HG02970 (cell line): ENCODE results near the gene MGST2.
"Not testable (repeated sequence)": the region's sequence is repeated elsewhere in the genome, so short reads cannot be mapped to it uniquely, and the experiment has no call there.

Experiments used
- ATAC-seq: cut with Tn5 transposase; IDR thresholded peaks from one replicate; pipeline ENCODE4 v1.9.1; 2021; ENCODE audit warnings: mild to moderate bottlenecking, moderate library complexity, moderate number of reproducible peaks; ENCODE audit not compliant: unreplicated experiment, low FRiP score

The MGST2 gene

DNA sequence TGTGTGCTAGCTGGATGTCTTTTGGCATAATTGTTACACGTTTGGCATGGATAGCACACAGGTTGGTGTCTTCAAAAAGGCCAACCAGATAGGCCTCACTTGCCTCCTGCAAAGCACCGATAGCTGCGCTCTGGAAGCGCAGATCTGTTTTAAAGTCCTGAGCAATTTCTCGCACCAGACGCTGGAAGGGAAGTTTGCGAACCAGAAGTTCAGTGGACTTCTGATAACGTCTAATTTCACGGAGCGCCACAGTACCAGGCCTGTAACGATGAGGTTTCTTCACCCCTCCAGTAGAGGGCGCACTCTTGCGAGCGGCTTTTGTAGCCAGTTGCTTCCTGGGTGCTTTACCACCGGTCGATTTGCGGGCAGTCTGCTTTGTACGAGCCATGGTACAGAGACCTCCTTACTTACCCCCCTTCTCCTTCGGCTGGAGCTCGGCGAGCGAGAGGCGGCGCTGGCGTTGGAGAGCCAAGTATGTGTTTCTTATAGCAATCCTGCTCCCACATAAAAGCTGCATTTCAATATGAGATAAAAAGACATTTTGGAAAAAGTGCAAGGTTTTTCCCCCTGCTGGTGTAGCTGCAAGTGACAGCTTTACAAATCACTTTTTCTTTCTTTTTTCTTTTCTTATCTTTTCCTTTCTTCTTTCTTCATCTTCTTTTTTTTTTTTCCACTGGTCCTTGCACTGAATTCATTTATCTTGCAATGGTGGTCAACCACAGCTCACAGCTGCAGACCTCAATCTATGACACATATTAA lies 32.7 kb downstream of the MGST2 start:
- not testable (repeated sequence) for ATAC-seq

DNA sequence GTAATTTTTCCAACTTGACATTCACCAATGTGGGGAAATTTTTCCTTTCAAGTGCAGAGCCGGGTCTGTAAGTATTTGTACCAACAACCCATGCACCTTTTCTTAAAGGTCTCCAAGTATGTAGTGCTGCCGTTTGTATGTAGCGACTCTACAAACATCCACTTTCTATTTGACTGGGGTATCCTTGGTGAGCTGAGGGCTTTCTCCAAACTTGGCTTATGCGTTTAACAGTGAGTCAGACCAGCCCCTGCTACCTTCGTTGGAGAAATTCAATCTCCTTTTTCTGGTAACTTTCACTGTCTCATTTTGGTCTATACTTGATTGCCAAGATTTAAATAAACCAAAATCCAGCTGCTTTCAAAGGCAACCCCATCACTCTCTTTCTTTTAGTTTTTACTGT lies 34.9 kb downstream of the MGST2 start:
- no peak for ATAC-seq

DNA sequence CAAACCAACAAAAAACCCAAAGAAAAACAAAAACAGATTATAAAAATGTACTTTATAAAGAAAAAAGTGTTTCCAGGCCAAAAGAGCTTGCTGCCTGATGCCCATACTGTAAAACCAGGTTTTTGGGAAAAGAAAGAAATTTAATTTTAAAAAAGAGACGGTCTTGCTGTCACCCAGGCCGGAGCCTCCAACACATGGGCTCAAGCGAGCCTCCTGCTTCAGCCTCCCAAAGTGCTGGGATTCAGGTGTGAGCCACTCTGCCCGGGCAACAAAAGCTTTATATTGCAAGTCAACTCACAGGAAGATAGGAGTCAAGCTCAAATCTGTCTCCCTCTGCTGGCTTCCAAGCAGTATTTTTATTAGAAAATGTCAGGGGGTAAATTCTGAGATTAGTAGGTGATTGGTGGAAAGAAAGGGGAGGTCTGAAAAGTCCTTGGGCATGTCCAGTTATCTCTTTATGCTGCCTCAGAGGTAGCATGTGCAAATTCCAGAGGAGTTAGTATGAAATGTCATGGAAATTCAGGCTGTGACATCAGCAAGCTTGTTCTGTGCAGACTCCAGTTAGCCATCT lies 39.4 kb downstream of the MGST2 start:
- no peak for ATAC-seq

DNA sequence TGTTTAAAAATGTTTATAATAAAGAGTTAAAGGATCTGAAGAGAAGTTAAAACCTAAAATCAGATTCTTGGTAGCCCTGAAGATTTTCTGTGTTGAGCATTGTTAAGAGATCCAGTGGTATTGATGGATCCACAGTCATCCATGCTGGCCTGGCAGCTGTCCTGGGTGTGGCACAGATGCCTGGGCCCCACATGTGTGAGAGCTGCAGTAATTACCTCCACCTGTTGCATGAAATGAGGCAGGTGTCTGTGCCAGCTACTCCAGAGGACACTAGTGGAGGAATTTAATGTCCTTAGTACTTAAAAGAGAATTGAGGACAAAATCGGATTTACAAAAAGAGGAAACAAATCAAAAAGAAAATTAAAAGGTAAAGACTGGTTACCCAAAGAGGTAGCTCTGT lies 44.0 kb downstream of the MGST2 start:
- ATAC-seq = no peak

DNA sequence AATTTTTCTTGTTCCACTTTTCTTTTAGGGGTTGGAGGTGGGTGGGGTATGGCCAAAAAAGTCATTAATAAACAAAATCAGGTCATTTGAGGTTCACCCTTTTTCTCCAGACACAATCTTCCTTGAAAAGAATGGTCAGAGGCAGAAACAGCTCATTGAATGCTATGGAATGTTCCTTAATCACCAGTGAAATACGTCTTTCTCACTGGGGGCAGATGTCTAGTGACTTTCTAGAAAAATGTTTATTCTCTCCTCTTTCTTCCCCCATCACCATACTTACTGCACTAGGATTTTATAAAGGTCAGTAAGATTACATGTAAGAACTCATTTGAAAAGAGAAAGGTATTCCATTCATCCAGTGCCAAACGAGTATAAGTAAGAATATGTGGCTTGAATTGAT lies 44.5 kb downstream of the MGST2 start:
- no peak for ATAC-seq

DNA sequence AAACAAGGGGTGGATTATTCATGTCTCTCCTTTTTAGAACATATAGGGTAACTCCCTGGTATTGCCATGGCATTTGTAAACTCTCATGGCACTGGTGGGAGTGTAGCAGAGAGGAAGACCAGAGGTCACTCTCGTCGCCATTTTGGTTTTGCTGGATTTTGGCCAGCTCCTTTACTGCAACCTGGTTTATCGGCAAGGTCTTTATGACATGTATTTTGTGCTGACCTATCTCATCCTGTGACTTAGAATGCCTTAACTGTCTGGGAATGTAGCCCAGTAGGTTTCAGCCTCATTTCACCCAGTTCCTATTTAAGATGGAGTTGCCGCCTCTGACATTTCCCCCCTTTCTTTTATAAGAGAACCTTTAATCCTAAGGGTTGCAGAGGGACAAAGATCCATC lies 45.8 kb downstream of the MGST2 start:
- ATAC-seq = no peak

DNA sequence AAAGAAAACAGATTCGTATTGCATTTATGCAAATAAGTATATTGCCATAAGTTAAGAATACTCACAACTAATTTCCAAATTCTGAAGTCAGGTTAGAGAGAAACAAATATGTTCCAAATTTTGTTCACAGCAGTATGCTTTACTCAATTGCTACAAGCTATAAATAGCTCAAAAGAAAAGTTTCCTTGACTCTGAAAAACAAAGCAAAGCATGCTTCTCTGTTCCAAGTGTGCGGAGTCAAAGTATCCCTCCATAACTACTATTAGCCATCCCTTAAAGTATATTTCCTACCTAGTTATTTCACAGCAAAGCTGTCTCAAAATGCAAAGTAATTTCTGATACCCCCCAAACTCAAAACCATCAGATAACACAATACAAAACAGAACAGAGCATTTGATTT lies 47.3 kb downstream of the MGST2 start:
- no peak for ATAC-seq

DNA sequence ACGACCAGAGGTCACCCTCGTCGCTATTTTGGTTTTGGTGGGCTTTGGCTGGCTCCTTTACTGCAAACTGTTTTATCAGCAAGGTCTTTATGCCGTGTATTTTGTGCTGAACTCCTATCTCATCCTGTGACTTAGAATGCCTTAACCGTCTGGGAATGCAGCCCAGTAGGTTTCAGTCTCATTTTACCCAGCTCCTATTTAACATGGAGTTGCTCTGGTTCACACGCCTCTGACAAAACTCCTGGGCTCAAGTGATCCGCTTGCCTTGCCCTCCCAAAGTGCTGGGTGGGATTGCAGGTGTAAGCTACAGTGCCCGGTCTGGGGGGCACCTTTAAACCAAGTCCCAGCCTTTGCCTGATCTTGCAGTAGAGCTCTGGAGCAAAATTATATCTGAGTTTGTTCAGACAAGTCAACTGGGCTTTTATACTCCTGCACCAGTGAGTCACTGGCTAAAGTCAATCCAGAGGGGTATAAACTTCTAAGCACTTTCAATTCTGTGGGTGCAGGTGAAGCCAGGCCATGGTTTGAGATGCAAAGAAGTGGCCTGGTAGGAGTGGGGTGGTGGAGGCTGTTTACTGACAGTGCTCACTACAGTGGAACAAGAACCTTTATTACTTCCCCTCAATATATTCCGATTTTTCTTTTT lies 50.2 kb downstream of the MGST2 start:
- no peak for ATAC-seq

DNA sequence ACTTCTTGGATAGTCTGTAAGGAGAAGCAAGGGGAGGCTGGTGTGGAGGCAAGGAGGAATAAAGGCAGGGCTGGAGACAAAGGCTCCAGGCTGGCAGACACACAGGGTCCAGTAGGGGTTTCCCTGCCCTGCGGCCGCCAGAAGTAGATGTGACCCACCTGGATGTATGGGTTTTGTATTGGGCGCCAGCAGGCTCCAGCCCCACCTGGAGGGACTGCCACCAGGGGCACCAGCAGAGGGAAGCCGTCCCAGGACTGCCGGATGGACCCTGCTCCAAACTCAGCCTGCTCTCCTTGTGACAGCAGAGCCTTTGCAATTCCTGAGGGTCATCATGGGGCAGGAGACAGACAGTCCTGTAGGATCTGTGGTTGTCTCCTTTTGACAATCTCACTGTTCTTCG lies 52.7 kb downstream of the MGST2 start:
- ATAC-seq = no peak

DNA sequence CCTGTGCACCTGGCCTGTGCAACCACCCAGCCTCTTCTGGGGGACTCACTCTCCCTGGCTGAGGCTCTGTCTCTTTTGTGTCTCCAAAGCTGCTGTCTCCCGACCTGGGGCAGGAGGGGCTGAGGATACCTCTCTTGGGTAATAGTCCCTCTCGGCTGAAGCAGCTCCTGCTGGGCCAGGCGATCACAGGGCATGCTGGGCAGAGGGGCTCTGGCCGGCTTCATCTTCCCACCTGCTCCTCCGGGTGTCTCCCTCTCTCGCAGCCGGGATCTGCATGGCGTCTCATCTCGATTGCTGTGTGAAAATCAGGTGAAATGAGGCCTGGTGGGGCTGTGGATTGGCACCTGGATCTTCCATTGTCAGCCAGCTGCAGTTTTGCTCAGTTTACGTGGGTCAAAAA lies 53.2 kb downstream of the MGST2 start:
- no peak for ATAC-seq

DNA sequence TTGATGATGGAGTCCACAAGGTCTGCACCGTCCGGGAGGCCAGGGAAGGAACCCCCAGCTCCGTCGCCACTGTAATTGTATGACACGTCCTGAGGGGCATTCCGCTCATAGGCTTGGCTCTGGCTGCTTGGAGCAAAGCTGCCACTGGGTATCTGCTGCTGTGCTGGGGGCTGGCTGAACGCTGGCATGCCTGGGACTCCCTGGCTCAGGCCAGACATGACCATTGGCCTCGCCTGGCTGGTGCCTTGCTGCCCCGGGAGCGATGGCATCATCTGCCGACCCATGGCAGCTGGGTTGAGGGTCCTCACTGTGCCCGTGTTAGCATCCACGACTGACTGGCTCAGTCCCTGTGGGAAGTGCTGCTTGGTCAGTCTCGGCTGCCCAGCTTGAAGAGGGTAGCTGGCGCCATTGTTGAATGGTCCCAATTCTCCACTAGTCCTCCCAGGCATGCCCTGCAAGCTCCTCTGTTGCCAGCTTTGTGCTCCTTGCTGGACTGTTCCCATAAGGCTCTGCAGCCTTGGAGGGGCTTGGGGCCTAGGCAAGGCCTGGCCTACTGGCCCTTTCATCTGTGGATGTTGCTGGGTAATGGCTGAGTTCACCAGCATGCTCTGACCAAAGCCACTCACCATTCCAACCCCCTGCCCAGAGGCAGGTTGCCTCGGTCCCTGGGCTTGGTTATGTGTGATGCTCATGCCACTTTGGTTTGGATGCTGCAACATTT lies 53.9 kb downstream of the MGST2 start:
- no peak for ATAC-seq

DNA sequence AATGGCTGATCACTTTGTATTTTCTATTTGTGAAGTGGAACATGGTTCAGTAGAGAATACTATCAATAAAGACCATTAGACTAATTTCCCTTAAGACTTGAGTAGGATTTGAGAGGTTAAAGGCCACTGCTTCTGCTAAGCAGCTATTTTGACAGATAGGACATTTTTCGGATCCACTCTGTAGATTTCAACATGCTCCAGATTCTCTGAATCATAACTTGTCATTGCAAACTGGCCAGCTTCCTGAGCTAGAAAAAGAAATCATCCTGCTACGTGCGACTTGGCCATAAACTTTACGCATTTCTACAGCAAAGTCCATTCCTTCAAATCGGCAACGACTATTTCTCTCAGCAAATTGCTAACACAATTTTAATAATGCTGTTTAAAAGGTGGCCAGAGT lies 55.2 kb downstream of the MGST2 start:
- no peak for ATAC-seq

DNA sequence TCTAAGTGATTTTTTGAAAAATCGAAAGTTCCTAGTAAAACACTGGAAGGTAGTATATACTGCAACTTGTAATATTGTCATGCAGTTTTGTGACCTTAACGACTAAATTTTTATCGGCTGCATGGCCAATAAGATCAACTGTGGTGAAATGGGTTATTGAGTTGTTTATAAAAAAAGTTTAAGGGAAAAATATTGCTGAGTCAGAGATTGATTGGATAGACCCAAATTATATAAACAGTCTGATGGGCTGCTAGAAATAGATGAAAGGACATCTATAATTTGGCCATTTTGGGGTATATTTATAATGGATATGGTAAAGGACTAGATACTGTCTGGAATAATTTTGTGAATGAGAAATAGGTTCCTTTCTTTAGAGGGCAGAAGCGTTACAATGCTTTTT lies 56.2 kb downstream of the MGST2 start:
- ATAC-seq = no peak

DNA sequence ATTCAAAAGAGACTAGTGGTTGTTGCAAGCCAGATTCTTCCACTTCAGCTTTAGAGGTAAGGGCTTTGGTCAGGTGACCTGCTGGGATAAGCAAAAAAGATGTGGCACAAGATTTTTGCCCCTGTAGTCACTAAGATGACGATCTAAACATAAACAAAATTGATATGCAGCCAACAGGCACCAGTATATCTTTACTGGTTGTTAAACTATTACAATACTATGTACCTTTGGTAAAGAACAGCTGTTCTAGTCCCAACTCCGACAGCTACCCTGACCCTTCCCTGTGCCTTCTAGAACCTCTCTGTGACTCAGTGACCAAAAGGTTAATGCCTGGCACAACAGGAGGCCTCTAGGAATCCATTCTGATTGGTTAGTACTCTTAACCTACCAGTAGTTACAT lies 59.6 kb downstream of the MGST2 start:
- no peak for ATAC-seq

DNA sequence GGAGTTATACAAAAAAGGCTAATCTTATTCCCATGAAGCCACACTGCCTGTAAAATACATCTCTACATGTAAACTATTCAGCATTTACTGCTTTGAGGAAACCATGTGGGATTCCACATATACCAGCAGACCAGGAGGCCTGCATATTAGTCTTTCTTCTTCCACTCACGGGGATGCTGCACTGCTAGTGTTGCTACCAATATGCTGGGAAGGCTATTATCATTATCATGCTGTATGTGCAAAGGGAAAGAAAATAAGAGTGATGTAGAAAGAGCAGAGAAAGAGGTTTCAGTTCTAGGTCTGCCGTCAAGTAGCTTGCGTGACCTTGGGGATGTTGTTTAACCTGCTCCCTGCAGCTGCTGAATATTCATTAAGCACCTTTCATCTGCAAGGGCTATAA lies 61.0 kb downstream of the MGST2 start:
- no peak for ATAC-seq

DNA sequence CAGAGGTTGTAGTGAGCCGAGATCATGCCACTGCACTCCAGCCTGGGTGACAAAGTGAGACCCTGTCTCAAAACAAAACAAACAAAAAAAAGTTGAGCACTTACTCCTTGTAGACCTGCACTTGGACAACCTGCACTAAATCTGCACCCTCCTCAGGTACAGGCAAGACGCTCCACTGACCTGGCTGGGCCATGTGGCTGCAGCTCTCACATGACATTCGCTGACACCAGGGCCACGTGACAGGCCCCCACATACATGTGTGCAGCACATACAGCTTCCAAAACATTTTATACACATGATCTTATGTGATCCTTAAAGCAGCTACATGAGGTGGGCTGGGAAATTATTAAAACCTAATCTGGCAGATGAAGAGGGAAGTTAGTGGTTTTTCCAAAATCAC lies 62.5 kb downstream of the MGST2 start:
- no peak for ATAC-seq

DNA sequence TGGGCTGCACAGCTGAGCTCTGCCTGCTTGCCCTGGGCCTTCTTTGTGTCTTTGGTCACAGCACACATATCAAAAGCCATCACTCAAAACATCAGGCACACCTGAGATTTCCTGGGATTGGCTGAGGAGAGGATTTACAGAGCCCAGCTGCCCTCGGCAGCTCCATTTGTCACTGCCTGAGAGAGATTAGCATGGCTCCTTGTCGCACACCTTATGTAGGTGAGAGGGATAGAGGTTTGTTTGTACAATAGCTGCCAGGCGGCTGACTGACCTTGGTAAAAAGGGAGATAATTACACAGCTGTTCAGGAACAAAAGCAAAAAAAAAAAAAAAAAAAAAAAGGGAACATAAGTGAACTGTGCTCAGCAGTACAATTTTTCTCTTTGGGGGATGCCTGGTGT lies 63.2 kb downstream of the MGST2 start:
- ATAC-seq = no peak

DNA sequence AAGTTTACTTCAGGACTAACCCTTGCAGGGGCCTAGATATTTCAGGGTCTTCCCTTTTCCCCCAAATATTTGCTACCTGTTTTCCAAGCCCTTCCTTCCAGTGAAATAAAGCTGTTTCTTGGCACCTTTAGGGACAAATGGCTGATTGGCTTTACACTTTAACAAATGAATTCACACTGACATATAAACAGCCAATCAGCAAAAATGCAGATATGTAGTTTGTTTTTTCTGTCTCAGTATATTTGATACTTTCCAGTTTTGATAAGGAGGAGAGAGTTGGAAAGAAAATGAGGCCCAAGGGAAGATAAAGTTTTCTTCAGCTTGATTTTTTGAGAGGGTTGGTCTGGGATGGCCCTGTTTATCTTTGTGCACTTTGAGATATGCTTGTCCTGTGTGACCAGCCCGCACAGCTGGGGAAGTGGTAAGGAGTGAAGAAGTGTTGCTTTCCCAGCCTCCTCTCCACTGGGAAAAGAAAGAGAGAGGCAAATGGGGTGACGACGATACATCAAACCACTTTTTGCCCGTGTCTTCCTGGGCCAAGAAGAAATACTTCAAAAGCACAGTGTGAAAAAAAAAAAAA lies 67.5 kb downstream of the MGST2 start:
- no peak for ATAC-seq

DNA sequence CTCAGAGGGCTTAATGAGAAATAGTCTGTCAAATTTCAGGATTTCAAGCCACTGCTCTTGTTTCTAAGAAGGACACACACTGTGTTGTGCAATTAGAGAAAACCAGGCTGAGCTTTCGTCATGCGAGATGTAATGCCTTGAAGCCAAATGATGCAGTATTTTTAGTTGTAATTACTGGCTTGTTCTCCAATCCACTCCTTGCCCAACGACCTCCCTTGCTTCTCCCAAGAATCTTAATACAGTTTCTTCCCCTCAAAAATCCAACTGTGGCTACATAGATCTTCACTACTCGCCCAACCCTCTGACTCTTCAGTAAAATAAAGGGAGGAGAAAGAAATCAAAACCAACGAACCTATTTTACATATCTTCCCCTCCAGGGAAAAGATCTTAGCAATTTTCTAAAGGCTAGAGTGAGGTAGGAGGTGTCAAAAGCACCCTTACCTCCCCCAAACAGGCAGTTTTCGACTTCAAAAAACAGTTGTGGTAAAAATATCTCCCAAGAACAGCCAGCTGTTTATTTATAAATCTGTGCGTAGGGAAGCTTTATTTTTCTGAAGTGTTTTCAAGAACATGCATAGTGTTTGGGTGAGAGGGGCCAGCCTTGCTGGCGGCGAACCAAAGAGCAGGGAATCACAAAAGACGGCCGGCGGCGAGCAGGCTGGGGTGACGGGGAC lies 68.7 kb downstream of the MGST2 start:
- ATAC-seq = no peak

DNA sequence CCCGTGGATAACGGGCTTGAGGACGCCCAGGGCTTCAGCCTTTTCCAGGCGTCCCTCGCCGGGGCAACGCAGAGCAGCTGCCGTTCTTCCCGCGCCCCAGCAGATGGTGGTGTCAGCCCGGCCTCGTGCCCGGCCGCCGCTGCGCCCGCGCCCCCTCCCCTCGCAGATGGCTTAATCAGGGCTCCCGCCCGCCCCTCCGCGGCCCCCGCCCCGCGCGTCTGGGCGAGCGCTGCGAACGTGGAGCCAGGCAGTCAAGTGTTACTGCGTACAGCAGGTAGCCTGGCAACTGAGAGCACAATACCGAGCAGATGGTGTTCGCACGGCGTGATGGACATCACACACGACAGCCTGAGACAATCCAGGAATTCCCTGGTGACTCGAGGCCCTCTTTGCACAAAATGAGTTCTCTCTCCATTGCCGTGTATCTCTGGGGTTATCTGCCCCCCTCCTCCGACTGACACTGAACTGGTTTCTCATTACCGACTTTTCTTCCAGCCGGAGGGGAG lies 69.3 kb downstream of the MGST2 start:
- no peak for ATAC-seq
